Measurements from ENCODE around the gene HECTD1.
A peak's percentile ranks its signal among the peaks of the same experiment; 100 is the strongest.

Gene HECTD1

GRCh38 chr14:31161274-31161673 lies 46.3 kb downstream of the HECTD1 start:
- Histone ChIP-seq H3K14ac (ENCODE audit: low read length in 2 of 2) (no peak overlapping the region), H3K9me3 (ENCODE audit: control insufficient read depth, low read length) (no peaks in the 10 kb centered on the region), H4K91ac (ENCODE audit: low read length) (no peak overlapping the region), H3K27me3 (ENCODE audit: control insufficient read depth in 1 of 2, insufficient read depth in 1 of 2, low read length in 2 of 2) (no peaks in the 10 kb centered on the region), H3K23ac (ENCODE audit: low read length in 2 of 2) (no peak overlapping the region), H3K27ac (ENCODE audit: low read length, poor library complexity, severe bottlenecking) (no peak overlapping the region), H2AK5ac (ENCODE audit: low read length, severe bottlenecking) (no peak overlapping the region), H2BK120ac (ENCODE audit: low read depth, low read length) (no peak overlapping the region), H3K18ac (ENCODE audit: low read depth in 1 of 2, low read length in 2 of 2) (no peak overlapping the region), H2BK15ac (ENCODE audit: low read depth, poor library complexity, severe bottlenecking) (no peak overlapping the region), H3K79me1 (replicated peaks; ENCODE audit: low read length, poor library complexity, severe bottlenecking) (peaks cover 19% of the 10 kb centered on the region), H3K4me2 (ENCODE audit: low read length, poor library complexity, severe bottlenecking) (no peak overlapping the region), H2BK5ac (ENCODE audit: low read depth, low read length, poor library complexity, severe bottlenecking) (no peak overlapping the region), H2AFZ (ENCODE audit: low read depth, low read length) (no peak overlapping the region), H3K36me3 (ENCODE audit: control insufficient read depth in 1 of 2, insufficient read depth in 2 of 2, low read depth in 1 of 2, low read length in 2 of 2) (peaks cover 25 to 77% of the 10 kb centered on the region in 2 experiments), H3K9ac (ENCODE audit: low read length) (no peak overlapping the region), H2BK12ac (ENCODE audit: low read length in 2 of 2) (no peak overlapping the region), H3K4ac (ENCODE audit: low read depth in 1 of 2, low read length in 2 of 2) (no peak overlapping the region), H3K4me3 (ENCODE audit: insufficient read depth in 1 of 2, low read depth in 1 of 2, low read length in 2 of 2) (no peak overlapping the region), H4K8ac (ENCODE audit: low read length) (no peak overlapping the region), H3K4me1 (ENCODE audit: control insufficient read depth, insufficient read depth, low read depth, low read length) (peaks cover 1% of the 10 kb centered on the region)
- no peak for DNase-seq
- WGBS: 100% methylated on average over 4 of the region's 5 CpGs

- H2BK12ac ChIP-seq (ENCODE audit: low read length in 2 of 2): no peak overlapping the region
- no peak overlapping the region for H3K27ac ChIP-seq (ENCODE audit: low read length, poor library complexity, severe bottlenecking)
- peak; percentile 39 for DNase-seq
- 92% methylated on average over 9 of the region's 13 CpGs for WGBS
- peak overlapping the region; percentile 49 for H3K9ac ChIP-seq (ENCODE audit: low read length)
- no peak overlapping the region for H3K14ac ChIP-seq (ENCODE audit: low read length in 2 of 2)
- no peak overlapping the region for H3K4me3 ChIP-seq (ENCODE audit: insufficient read depth in 1 of 2, low read depth in 1 of 2, low read length in 2 of 2)
- no peak overlapping the region for H2AK5ac ChIP-seq (ENCODE audit: low read length, severe bottlenecking)
- H2BK120ac ChIP-seq (ENCODE audit: low read depth, low read length): no peak overlapping the region
- no peak overlapping the region for H4K8ac ChIP-seq (ENCODE audit: low read length)
- H2AFZ ChIP-seq (ENCODE audit: low read depth, low read length): no peak overlapping the region
- H3K18ac ChIP-seq (ENCODE audit: low read depth in 1 of 2, low read length in 2 of 2): no peak overlapping the region
- no peaks in the 10 kb centered on the region for H3K9me3 ChIP-seq (ENCODE audit: control insufficient read depth, low read length)
- H3K4me1 ChIP-seq (ENCODE audit: control insufficient read depth, insufficient read depth, low read depth, low read length): peaks cover 1% of the 10 kb centered on the region
- H3K4ac ChIP-seq (ENCODE audit: low read depth in 1 of 2, low read length in 2 of 2): no peak overlapping the region
- no peak overlapping the region for H4K91ac ChIP-seq (ENCODE audit: low read length)
- H3K27me3 ChIP-seq (ENCODE audit: control insufficient read depth in 1 of 2, insufficient read depth in 1 of 2, low read length in 2 of 2): no peaks in the 10 kb centered on the region
- H3K79me1 ChIP-seq (replicated peaks; ENCODE audit: low read length, poor library complexity, severe bottlenecking): peaks cover 18% of the 10 kb centered on the region
- H3K23ac ChIP-seq (ENCODE audit: low read length in 2 of 2): no peak overlapping the region
- no peak overlapping the region for H2BK5ac ChIP-seq (ENCODE audit: low read depth, low read length, poor library complexity, severe bottlenecking)
- H2BK15ac ChIP-seq (ENCODE audit: low read depth, poor library complexity, severe bottlenecking): no peak overlapping the region
- H3K4me2 ChIP-seq (ENCODE audit: low read length, poor library complexity, severe bottlenecking): no peak overlapping the region
- H3K36me3 ChIP-seq (ENCODE audit: control insufficient read depth in 1 of 2, insufficient read depth in 2 of 2, low read depth in 1 of 2, low read length in 2 of 2): peaks cover 35 to 82% of the 10 kb centered on the region in 2 experiments
Observed at GRCh38 chr14:31159682-31160296, 47.8 kb downstream of the HECTD1 start.

- H3K23ac ChIP-seq (ENCODE audit: low read length in 2 of 2): no peak overlapping the region
- no peak overlapping the region for H2AK5ac ChIP-seq (ENCODE audit: low read length, severe bottlenecking)
- no peak overlapping the region for H2BK15ac ChIP-seq (ENCODE audit: low read depth, poor library complexity, severe bottlenecking)
- H2AFZ ChIP-seq (ENCODE audit: low read depth, low read length): no peak overlapping the region
- H3K18ac ChIP-seq (ENCODE audit: low read depth in 1 of 2, low read length in 2 of 2): no peak overlapping the region
- H3K4me1 ChIP-seq (ENCODE audit: control insufficient read depth, insufficient read depth, low read depth, low read length): peaks cover 1% of the 10 kb centered on the region
- no peak overlapping the region for H2BK12ac ChIP-seq (ENCODE audit: low read length in 2 of 2)
- no peak overlapping the region for H3K4me2 ChIP-seq (ENCODE audit: low read length, poor library complexity, severe bottlenecking)
- no peak overlapping the region for H3K4me3 ChIP-seq (ENCODE audit: insufficient read depth in 1 of 2, low read depth in 1 of 2, low read length in 2 of 2)
- peaks cover 24 to 75% of the 10 kb centered on the region in 2 experiments for H3K36me3 ChIP-seq (ENCODE audit: control insufficient read depth in 1 of 2, insufficient read depth in 2 of 2, low read depth in 1 of 2, low read length in 2 of 2)
- H4K91ac ChIP-seq (ENCODE audit: low read length): no peak overlapping the region
- H2BK5ac ChIP-seq (ENCODE audit: low read depth, low read length, poor library complexity, severe bottlenecking): no peak overlapping the region
- H2BK120ac ChIP-seq (ENCODE audit: low read depth, low read length): no peak overlapping the region
- 93% methylated on average over 4 of the region's 12 CpGs for WGBS
- peaks cover 18% of the 10 kb centered on the region for H3K79me1 ChIP-seq (replicated peaks; ENCODE audit: low read length, poor library complexity, severe bottlenecking)
- no peaks in the 10 kb centered on the region for H3K9me3 ChIP-seq (ENCODE audit: control insufficient read depth, low read length)
- no peak for DNase-seq
- peak overlapping the region; percentile 9 for H3K9ac ChIP-seq (ENCODE audit: low read length)
- H3K4ac ChIP-seq (ENCODE audit: low read depth in 1 of 2, low read length in 2 of 2): no peak overlapping the region
- H3K14ac ChIP-seq (ENCODE audit: low read length in 2 of 2): no peak overlapping the region
- no peak overlapping the region for H3K27ac ChIP-seq (ENCODE audit: low read length, poor library complexity, severe bottlenecking)
- H4K8ac ChIP-seq (ENCODE audit: low read length): no peak overlapping the region
- H3K27me3 ChIP-seq (ENCODE audit: control insufficient read depth in 1 of 2, insufficient read depth in 1 of 2, low read length in 2 of 2): no peaks in the 10 kb centered on the region
Observed at GRCh38 chr14:31154956-31155355, 52.6 kb downstream of the HECTD1 start.

- H2BK5ac ChIP-seq (ENCODE audit: low read depth, low read length, poor library complexity, severe bottlenecking): no peak overlapping the region
- no peak overlapping the region for H2AFZ ChIP-seq (ENCODE audit: low read depth, low read length)
- no peaks in the 10 kb centered on the region for H3K27me3 ChIP-seq (ENCODE audit: control insufficient read depth in 1 of 2, insufficient read depth in 1 of 2, low read length in 2 of 2)
- H4K8ac ChIP-seq (ENCODE audit: low read length): no peak overlapping the region
- no peak overlapping the region for H4K91ac ChIP-seq (ENCODE audit: low read length)
- H3K79me1 ChIP-seq (replicated peaks; ENCODE audit: low read length, poor library complexity, severe bottlenecking): peaks cover 11% of the 10 kb centered on the region
- H3K23ac ChIP-seq (ENCODE audit: low read length in 2 of 2): no peak overlapping the region
- no peaks in the 10 kb centered on the region for H3K9me3 ChIP-seq (ENCODE audit: control insufficient read depth, low read length)
- H3K9ac ChIP-seq (ENCODE audit: low read length): no peak overlapping the region
- H3K4ac ChIP-seq (ENCODE audit: low read depth in 1 of 2, low read length in 2 of 2): no peak overlapping the region
- H2BK12ac ChIP-seq (ENCODE audit: low read length in 2 of 2): no peak overlapping the region
- H2AK5ac ChIP-seq (ENCODE audit: low read length, severe bottlenecking): no peak overlapping the region
- H3K36me3 ChIP-seq (ENCODE audit: control insufficient read depth in 1 of 2, insufficient read depth in 2 of 2, low read depth in 1 of 2, low read length in 2 of 2): peaks cover 20 to 96% of the 10 kb centered on the region in 2 experiments
- no peaks in the 10 kb centered on the region for H3K4me1 ChIP-seq (ENCODE audit: control insufficient read depth, insufficient read depth, low read depth, low read length)
- H3K18ac ChIP-seq (ENCODE audit: low read depth in 1 of 2, low read length in 2 of 2): no peak overlapping the region
- WGBS: over 99% methylated on average over 10 of the region's 11 CpGs
- H2BK120ac ChIP-seq (ENCODE audit: low read depth, low read length): no peak overlapping the region
- DNase-seq: no peak
- no peak overlapping the region for H3K4me2 ChIP-seq (ENCODE audit: low read length, poor library complexity, severe bottlenecking)
- no peak overlapping the region for H3K4me3 ChIP-seq (ENCODE audit: insufficient read depth in 1 of 2, low read depth in 1 of 2, low read length in 2 of 2)
- H2BK15ac ChIP-seq (ENCODE audit: low read depth, poor library complexity, severe bottlenecking): no peak overlapping the region
- H3K27ac ChIP-seq (ENCODE audit: low read length, poor library complexity, severe bottlenecking): no peak overlapping the region
- H3K14ac ChIP-seq (ENCODE audit: low read length in 2 of 2): no peak overlapping the region
Observed at GRCh38 chr14:31142455-31143087, 65.0 kb downstream of the HECTD1 start.

Measured in mesenchymal stem cell (in vitro differentiated cells and primary cell).